Hepatocyte (in vitro differentiated cells): ENCODE measurements around the gene ITIH6. TPM values are rescaled to one million over a fixed set of nuclear protein-coding genes. Genes with fewer than 3 reads are reported as not detected.
"Not testable (repeated sequence)": the region's sequence is repeated elsewhere in the genome, so short reads cannot be mapped to it uniquely, and the experiment has no call there.

ENCODE experiments used
- DNase-seq: peaks from one replicate; pipeline ENCODE4 v3.0.0-alpha.2; 2016; ENCODE audit warnings: low spot score
- H2AFZ ChIP-seq: fragments of 200-600 bp; sonication (generic); 2 replicates; pipeline ENCODE4 v1.6.0; 2016; ENCODE audit warnings: antibody characterized with exemption, mild to moderate bottlenecking
- H3K27ac ChIP-seq: fragments of 200-600 bp; sonication (generic); 2 replicates; pipeline ENCODE4 v1.5.1; 2016; ENCODE audit warnings: mild to moderate bottlenecking
- H3K27me3 ChIP-seq: fragments of 200-600 bp; sonication (generic); 2 replicates; pipeline ENCODE4 v1.6.1; 2016
- H3K36me3 ChIP-seq: fragments of 200-600 bp; sonication (generic); replicated peaks from 2 replicates; pipeline ENCODE4 v1.5.1; 2016; ENCODE audit warnings: low read depth; ENCODE audit not compliant: insufficient read depth
- H3K4me1 ChIP-seq: fragments of 200-600 bp; sonication (generic); 2 replicates; pipeline ENCODE4 v1.5.1; 2016; ENCODE audit warnings: mild to moderate bottlenecking, moderate library complexity; ENCODE audit not compliant: insufficient read depth
- H3K4me2 ChIP-seq: fragments of 200-600 bp; sonication (generic); 2 replicates; pipeline ENCODE4 v1.6.0; 2016
- H3K4me3 ChIP-seq: fragments of 200-600 bp; sonication (generic); 2 replicates; pipeline ENCODE4 v1.5.1; 2016; ENCODE audit warnings: mild to moderate bottlenecking
- H3K79me2 ChIP-seq: fragments of 200-600 bp; sonication (generic); 2 replicates; pipeline ENCODE4 v1.6.0; 2017; ENCODE audit warnings: mild to moderate bottlenecking
- H3K9me2 ChIP-seq: fragments of 200-600 bp; sonication (generic); replicated peaks from 2 replicates; pipeline ENCODE4 v1.6.0; 2017; ENCODE audit warnings: mild to moderate bottlenecking; ENCODE audit not compliant: insufficient read depth
- H3K9me3 ChIP-seq: fragments of 200-600 bp; sonication (generic); 2 replicates; pipeline ENCODE4 v1.5.1; 2016; ENCODE audit warnings: low read depth, mild to moderate bottlenecking
- H4K20me1 ChIP-seq: fragments of 200-600 bp; sonication (generic); 2 replicates; pipeline ENCODE4 v1.6.0; 2016; ENCODE audit warnings: mild to moderate bottlenecking; ENCODE audit not compliant: insufficient read depth, poor library complexity, severe bottlenecking
- CTCF ChIP-seq: fragments of 200-600 bp; sonication (generic); IDR thresholded peaks from 2 replicates; pipeline ENCODE4 v1.5.1; 2016; ENCODE audit warnings: antibody characterized with exemption, mild to moderate bottlenecking; ENCODE audit not compliant: poor library complexity
- EZH2 ChIP-seq: fragments of 200-600 bp; sonication (generic); IDR thresholded peaks from 2 replicates; pipeline ENCODE4 v1.6.1; 2016; ENCODE audit warnings: antibody characterized with exemption, mild to moderate bottlenecking, borderline replicate concordance
- EZH2phosphoT487 ChIP-seq: fragments of 200-600 bp; sonication (generic); IDR thresholded peaks from one replicate; pipeline ENCODE4 v1.6.1; 2018; ENCODE audit warnings: antibody characterized with exemption, mild to moderate bottlenecking, low read depth, moderate library complexity; ENCODE audit not compliant: unreplicated experiment, severe bottlenecking
- WGBS: methylation state at CpG from one replicate; pipeline ENCODE4 v1.1.6; 2016; ENCODE audit warnings: low lambda C conversion rate; ENCODE audit errors: missing lambda C conversion rate; 5-methylcytosine and 5-hydroxymethylcytosine counted together
- polyA plus RNA-seq: library from polyadenylated mRNA; unstranded; fragments of >200 nt; fragmentation: Nextera tagmentation; extraction: Ambion mirVana; gene quantifications from 2 replicates; pipeline ENCODE4 v1.2.1, GENCODE V29; 2016
- total RNA-seq: library from RNA; depleted of rRNA; stranded (reverse); fragments of >200 nt; gene quantifications from 2 replicates; pipeline ENCODE4 v1.2.3, GENCODE V29; 2014

Gene ITIH6
- total and polyA plus RNA-seq, 2 experiments from 2014 or later: not detected

GRCh38 chrX:54794028-54794427 lies 4.0 kb downstream of the ITIH6 start:
- no peak overlapping the region for H3K4me3 ChIP-seq
- H3K9me2 ChIP-seq: no peaks in the 10 kb centered on the region
- no peaks in the 10 kb centered on the region for H3K79me2 ChIP-seq
- no peaks in the 10 kb centered on the region for H4K20me1 ChIP-seq
- TF ChIP-seq EZH2phosphoT487 (no peak), CTCF (no peak), EZH2 (no peak)
- DNase-seq: no peak
- no peak overlapping the region for H3K4me2 ChIP-seq
- 29% methylated on average over 1 of the region's 1 CpG for WGBS
- H3K36me3 ChIP-seq: no peaks in the 10 kb centered on the region
- no peak overlapping the region for H3K27ac ChIP-seq
- no peaks in the 10 kb centered on the region for H3K9me3 ChIP-seq
- H3K27me3 ChIP-seq: no peaks in the 10 kb centered on the region
- H3K4me1 ChIP-seq: peaks cover 8% of the 10 kb centered on the region
- no peak overlapping the region for H2AFZ ChIP-seq

- not testable (repeated sequence) for H2AFZ ChIP-seq, H3K9me3 ChIP-seq, DNase-seq, H3K4me3 ChIP-seq, H3K27me3 ChIP-seq, H3K4me2 ChIP-seq, H3K9me2 ChIP-seq, H3K4me1 ChIP-seq, H4K20me1 ChIP-seq, H3K27ac ChIP-seq, H3K36me3 ChIP-seq, H3K79me2 ChIP-seq
- 61% methylated on average over 5 of the region's 5 CpGs for WGBS
These were observed 8.7 kb downstream of the ITIH6 start for GRCh38 chrX:54789405-54789804.

- WGBS: 88% methylated on average over 9 of the region's 9 CpGs
- H3K27ac ChIP-seq: no peak overlapping the region
- H3K4me3 ChIP-seq: no peak overlapping the region
- no peaks in the 10 kb centered on the region for H3K27me3 ChIP-seq
- no peaks in the 10 kb centered on the region for H3K79me2 ChIP-seq
- no peak overlapping the region for H2AFZ ChIP-seq
- no peak overlapping the region for H3K4me2 ChIP-seq
- no peak for DNase-seq
- no peaks in the 10 kb centered on the region for H3K4me1 ChIP-seq
- H3K9me2 ChIP-seq: no peaks in the 10 kb centered on the region
- no peak for TF ChIP-seq CTCF
- TF ChIP-seq EZH2: no peak
- TF ChIP-seq EZH2phosphoT487: no peak
- no peaks in the 10 kb centered on the region for H3K9me3 ChIP-seq
- H4K20me1 ChIP-seq: no peaks in the 10 kb centered on the region
- H3K36me3 ChIP-seq: no peaks in the 10 kb centered on the region
These were observed 9.6 kb downstream of the ITIH6 start for GRCh38 chrX:54788446-54788845.

- H3K4me2 ChIP-seq: no peak overlapping the region
- no peak for TF ChIP-seq EZH2
- TF ChIP-seq CTCF: peak; percentile 34
- H3K9me2 ChIP-seq: no peaks in the 10 kb centered on the region
- no peak overlapping the region for H3K27ac ChIP-seq
- H2AFZ ChIP-seq: no peak overlapping the region
- no peaks in the 10 kb centered on the region for H3K27me3 ChIP-seq
- no peaks in the 10 kb centered on the region for H3K79me2 ChIP-seq
- no peaks in the 10 kb centered on the region for H4K20me1 ChIP-seq
- H3K4me1 ChIP-seq: no peaks in the 10 kb centered on the region
- H3K36me3 ChIP-seq: no peaks in the 10 kb centered on the region
- no peaks in the 10 kb centered on the region for H3K9me3 ChIP-seq
- H3K4me3 ChIP-seq: no peak overlapping the region
- DNase-seq: no peak
- WGBS: 74% methylated on average over 2 of the region's 2 CpGs
These were observed 11.1 kb downstream of the ITIH6 start for GRCh38 chrX:54786967-54787366.
